ENCODE measurements around the gene PTGER4.

DNA sequence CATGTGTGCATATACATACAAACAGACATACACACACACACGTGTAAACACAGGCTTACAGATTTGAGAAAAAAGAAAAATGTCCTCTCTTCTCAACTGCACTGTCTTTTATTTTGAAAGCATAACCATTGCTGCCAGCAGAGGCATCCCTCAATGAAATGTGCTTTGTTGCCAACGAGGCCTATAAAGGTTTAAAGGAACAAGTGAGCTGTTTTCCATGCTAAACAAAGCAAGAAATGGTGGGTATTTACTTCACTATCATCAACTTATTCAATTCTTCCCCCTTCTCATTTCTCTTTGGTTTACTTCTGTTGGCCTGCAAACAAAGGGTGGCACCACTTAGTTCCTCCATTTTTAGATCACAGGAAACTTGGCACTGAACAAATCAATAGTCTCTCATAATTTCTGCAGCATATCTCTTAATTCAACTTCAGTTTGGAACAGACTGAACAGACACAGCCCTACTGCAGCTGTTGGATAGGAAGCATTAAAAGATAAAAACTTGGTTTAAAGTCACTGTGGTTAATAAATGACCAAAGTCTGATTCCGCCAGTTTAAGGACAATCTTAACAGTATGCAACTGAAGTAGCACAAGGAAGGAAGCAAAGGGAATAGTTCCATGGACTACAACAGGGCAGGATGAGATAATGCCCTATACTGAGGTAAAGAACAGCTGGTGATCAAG lies 54.3 kb downstream of the PTGER4 start:
- no peak for TF ChIP-seq POLR2A (IDR thresholded peaks at IDR 0.05; ENCODE audit: low read depth, low read length)
- TF ChIP-seq POLR2AphosphoS5 (IDR thresholded peaks at IDR 0.05; ENCODE audit: low read depth, low read length) = no peak

All from GM12892 (cell line).